OCI-LY3 (cell line): ENCODE results near the gene PHB1.

Source experiments
- EZH2phosphoT487 ChIP-seq: fragments of 200-600 bp; shearing (Covaris generic); IDR thresholded peaks from 2 replicates; pipeline ENCODE4 v1.6.1; 2018; ENCODE audit warnings: antibody characterized with exemption, mixed run types, low read depth
- TF ChIP-seq, protein P1 (sequence below): fragments of 200-600, 300-600 bp; sonication (generic); IDR thresholded peaks from 2 replicates; pipeline ENCODE4 v1.5.1; 2014; ENCODE audit warnings: antibody characterized with exemption, low read length, low read depth

DNA sequence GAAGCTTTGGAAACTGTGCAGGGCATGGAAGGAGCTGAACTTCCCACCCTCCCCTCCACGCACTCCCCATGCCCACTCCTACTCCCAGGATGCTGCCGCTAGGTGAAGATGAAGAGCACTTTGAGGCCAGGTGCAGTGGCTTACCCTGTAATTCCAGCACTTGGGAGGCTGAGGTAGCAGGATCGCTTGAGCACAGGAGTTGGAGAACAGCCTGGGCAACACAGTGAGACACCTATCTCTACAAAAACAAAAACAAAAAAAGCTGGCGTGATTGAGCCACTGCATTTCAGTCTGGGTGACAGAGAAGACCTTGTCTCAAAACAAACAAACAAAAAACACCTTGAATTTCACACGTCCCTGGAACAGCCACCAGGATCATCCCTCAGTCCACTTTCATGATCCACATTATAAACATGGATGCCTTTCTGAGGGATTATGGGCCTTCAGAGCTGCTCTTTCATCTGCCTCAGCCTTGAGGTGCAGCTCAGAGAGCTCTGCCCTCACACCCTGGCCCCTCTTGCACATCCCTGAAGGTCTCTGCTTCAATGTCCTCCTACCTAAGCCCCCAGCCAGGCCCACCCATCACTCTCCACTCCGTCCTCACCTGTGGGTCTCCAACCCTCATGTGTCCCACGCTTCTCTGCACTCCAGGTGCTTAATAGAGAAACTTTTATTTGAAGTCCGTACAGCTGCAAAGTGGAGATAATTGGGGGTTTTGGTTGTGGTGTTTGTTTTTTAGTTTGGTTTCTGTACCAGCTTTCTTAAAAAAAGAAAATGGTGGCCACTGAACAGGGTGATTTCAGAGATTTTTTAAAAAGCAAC, 25.8 kb downstream of the PHB1 start:
- TF ChIP-seq, protein P1, sequence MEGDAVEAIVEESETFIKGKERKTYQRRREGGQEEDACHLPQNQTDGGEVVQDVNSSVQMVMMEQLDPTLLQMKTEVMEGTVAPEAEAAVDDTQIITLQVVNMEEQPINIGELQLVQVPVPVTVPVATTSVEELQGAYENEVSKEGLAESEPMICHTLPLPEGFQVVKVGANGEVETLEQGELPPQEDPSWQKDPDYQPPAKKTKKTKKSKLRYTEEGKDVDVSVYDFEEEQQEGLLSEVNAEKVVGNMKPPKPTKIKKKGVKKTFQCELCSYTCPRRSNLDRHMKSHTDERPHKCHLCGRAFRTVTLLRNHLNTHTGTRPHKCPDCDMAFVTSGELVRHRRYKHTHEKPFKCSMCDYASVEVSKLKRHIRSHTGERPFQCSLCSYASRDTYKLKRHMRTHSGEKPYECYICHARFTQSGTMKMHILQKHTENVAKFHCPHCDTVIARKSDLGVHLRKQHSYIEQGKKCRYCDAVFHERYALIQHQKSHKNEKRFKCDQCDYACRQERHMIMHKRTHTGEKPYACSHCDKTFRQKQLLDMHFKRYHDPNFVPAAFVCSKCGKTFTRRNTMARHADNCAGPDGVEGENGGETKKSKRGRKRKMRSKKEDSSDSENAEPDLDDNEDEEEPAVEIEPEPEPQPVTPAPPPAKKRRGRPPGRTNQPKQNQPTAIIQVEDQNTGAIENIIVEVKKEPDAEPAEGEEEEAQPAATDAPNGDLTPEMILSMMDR, result no peak
- no peak for TF ChIP-seq EZH2phosphoT487
